Esophagus muscularis mucosa (tissue), 4 donors: ENCODE measurements around the gene C4orf46. TPM values are rescaled to one million over a fixed set of nuclear protein-coding genes. Genes with fewer than 3 reads are reported as not detected.
"Not testable (repeated sequence)": the region's sequence is repeated elsewhere in the genome, so short reads cannot be mapped to it uniquely, and the experiment has no call there.

Experiments used
- DNase-seq: peaks from one replicate; pipeline ENCODE4 v3.0.0-alpha.2; 2017; ENCODE audit errors: extremely low spot score
- H3K27ac ChIP-seq, 4 donors: fragments of 200-600 bp; sonication (generic); replicated peaks in 1 of 4; 1 replicate in 3 of 4; 2 replicates in 1 of 4; pipeline ENCODE4 v1.5.1; 2016 to 2019; ENCODE audit warnings: mild to moderate bottlenecking in 1 of 4
- H3K27me3 ChIP-seq, 4 donors: fragments of 200-600 bp; sonication (generic); one replicate each; pipeline versions ENCODE4 v1.5.1 to v1.6.0; 2016 to 2019
- H3K36me3 ChIP-seq, 4 donors: fragments of 200-600 bp; sonication (generic); one replicate each; pipeline ENCODE4 v1.5.1; 2016 to 2019
- H3K4me1 ChIP-seq, 4 donors: fragments of 200-600 bp; sonication (generic); one replicate each; pipeline ENCODE4 v1.5.1; 2016 to 2019
- H3K4me3 ChIP-seq, 4 donors: fragments of 200-600 bp; sonication (generic); 1 replicate in 2 of 4; 2 replicates in 2 of 4; pipeline ENCODE4 v1.5.1; 2016 to 2019; ENCODE audit warnings: mild to moderate bottlenecking in 4 of 4, moderate library complexity in 1 of 4
- H3K9me3 ChIP-seq, 4 donors: fragments of 200-600 bp; sonication (generic); 1 replicate in 3 of 4; 2 replicates in 1 of 4; pipeline ENCODE4 v1.5.1; 2016 to 2019
- EP300 ChIP-seq: sonication (generic); formaldehyde crosslinking; IDR thresholded peaks from one replicate; pipeline ENCODE4 v1.6.1; 2017; ENCODE audit warnings: antibody characterized with exemption
- POLR2A ChIP-seq: fragments of 450-650 bp; IDR thresholded peaks from one replicate; pipeline ENCODE4 v1.6.1; 2017; ENCODE audit warnings: antibody characterized with exemption, moderate library complexity, mild to moderate bottlenecking, low read depth
- POLR2AphosphoS5 ChIP-seq, 2 donors: sonication (generic); formaldehyde crosslinking; IDR thresholded peaks; one replicate each; pipeline ENCODE4 v1.6.1; 2017; ENCODE audit warnings: antibody characterized with exemption in 2 of 2
- WGBS: methylation state at CpG from one replicate; pipeline ENCODE4 v1.1.5; 2018; 5-methylcytosine and 5-hydroxymethylcytosine counted together
- intact Hi-C: fragments of 100-400 bp; cut with DNase I; formaldehyde crosslinking; loops from one replicate; pipeline ENCODE4 v1.15.1; 2023
- total RNA-seq, 4 donors: library from RNA; depleted of rRNA; stranded (reverse); fragments of >200 nt; gene quantifications; one replicate each; pipeline versions ENCODE4 v1.1.0 to v1.2.1, GENCODE V29; 2016
- TF ChIP-seq, protein P1 (sequence below), 3 experiments: fragments of 200-600 bp in 2 of 3; fragments of 450-650 bp in 1 of 3; sonication (generic) in 2 of 3; IDR thresholded peaks; one replicate each; pipeline ENCODE4 v1.5.1; 2017 to 2019; ENCODE audit warnings: antibody characterized with exemption in 3 of 3, mild to moderate bottlenecking in 2 of 3, moderate library complexity in 1 of 3

Gene C4orf46
- total RNA-seq, result 1 to 10 TPM; 2.4 to 4.6 (median 3.2) TPM

DNA sequence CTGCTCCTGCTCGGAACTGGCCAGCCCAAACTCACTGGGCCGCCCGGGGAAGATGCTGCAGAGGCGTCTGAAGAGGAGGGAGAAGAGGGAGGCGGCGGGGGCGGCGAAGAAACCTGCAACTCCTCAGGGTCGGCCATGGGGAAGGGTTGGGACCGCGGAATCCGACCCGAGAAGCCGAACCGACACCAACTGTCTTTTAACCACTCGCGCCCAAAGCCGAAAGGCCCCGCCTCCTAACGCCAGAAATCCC, at the start of gene C4orf46:
Gene C4orf46 (minus strand): TSS at position 223 of the 250 bp plus-strand sequence. CDS start 86 bp downstream, at position 137.
- Histone ChIP-seq H3K27ac (peak within 1 kb of the TSS; percentile 93 to 97 (median 95)), H3K9me3 (no peaks in the 10 kb centered on the region), H3K4me3 (peak within 1 kb of the TSS; percentile 79 to 88 (median 80)), H3K36me3 (no peaks in the 10 kb centered on the region), H3K27me3 (no peaks in the 10 kb centered on the region), H3K4me1 (peaks cover 11 to 33% (median 30%) of the 10 kb centered on the region in 4 donors)
- no peak for TF ChIP-seq POLR2AphosphoS5 (IDR thresholded peaks at IDR 0.05)
- TF ChIP-seq POLR2A, result no peak
- TF ChIP-seq EP300, result no peak
- TF ChIP-seq, protein P1, sequence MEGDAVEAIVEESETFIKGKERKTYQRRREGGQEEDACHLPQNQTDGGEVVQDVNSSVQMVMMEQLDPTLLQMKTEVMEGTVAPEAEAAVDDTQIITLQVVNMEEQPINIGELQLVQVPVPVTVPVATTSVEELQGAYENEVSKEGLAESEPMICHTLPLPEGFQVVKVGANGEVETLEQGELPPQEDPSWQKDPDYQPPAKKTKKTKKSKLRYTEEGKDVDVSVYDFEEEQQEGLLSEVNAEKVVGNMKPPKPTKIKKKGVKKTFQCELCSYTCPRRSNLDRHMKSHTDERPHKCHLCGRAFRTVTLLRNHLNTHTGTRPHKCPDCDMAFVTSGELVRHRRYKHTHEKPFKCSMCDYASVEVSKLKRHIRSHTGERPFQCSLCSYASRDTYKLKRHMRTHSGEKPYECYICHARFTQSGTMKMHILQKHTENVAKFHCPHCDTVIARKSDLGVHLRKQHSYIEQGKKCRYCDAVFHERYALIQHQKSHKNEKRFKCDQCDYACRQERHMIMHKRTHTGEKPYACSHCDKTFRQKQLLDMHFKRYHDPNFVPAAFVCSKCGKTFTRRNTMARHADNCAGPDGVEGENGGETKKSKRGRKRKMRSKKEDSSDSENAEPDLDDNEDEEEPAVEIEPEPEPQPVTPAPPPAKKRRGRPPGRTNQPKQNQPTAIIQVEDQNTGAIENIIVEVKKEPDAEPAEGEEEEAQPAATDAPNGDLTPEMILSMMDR (IDR thresholded peaks at IDR 0.05), result no peak
- DNase-seq, result peak; percentile 92
- 2% methylated on average over 13 of the region's 20 CpGs for WGBS
- intact Hi-C loops, result loop anchor here (5.0 kb wide), 1 partner anchor 96 kb away; the partner anchor contains the start of gene FNIP2

DNA sequence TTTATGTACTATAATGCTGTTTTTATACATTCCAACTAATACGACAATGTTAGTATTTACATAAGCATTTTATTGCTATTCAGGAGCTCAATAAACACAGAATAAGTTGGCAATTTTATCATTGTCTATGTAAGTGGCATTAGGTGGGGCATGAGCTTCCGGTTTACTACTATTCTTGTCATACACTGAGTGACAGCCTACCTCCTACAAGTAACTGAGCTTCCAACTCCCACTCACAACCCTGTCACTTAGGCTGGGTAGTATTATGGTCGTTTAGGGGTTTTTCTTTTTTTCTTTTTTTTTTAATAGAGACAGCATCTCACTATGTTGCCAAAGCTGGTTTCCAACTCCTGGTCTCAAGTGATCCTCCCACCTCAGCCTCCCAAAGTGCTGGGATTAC, 44.1 kb upstream of the C4orf46 start:
- peaks cover 31 to 100% (median 80%) of the 10 kb centered on the region in 4 donors for H3K36me3 ChIP-seq
- intact Hi-C loops, result no loop called here
- WGBS, result 79% methylated on average over 3 of the region's 3 CpGs

DNA sequence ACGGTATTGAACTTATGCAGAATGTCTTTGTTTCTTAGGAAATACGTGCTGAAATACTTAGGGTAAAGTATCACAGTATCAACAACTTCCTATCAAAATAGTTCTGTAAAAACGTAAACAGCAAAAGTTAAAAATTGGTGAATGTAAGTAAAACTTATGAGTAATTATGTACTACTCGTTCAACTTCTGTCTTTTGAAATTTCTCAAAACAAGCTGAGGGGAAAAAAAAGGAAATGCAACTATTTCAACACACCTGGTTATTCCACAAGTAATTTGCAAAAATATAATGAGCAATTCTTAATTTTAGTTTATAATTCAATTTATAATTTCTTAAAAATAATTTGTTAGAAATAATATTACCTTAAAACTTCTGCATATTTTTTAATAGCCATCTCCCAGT, 43.2 kb upstream of the C4orf46 start:
- peaks cover 37 to 100% (median 84%) of the 10 kb centered on the region in 4 donors for H3K36me3 ChIP-seq
- intact Hi-C loops, result no loop called here
- 79% methylated on average over 4 of the region's 4 CpGs for WGBS
- H3K27ac ChIP-seq, result no peak overlapping the region
- H3K9me3 ChIP-seq, result no peaks in the 10 kb centered on the region
- DNase-seq, result no peak
- H3K27me3 ChIP-seq, result no peaks in the 10 kb centered on the region
- H3K4me1 ChIP-seq, result peaks cover 0 to 4% (median 0%) of the 10 kb centered on the region in 4 donors
- no peak for TF ChIP-seq POLR2A
- TF ChIP-seq POLR2AphosphoS5 (IDR thresholded peaks at IDR 0.05), result no peak
- TF ChIP-seq EP300, result no peak
- TF ChIP-seq, protein P1 (IDR thresholded peaks at IDR 0.05), result no peak
- no peak overlapping the region for H3K4me3 ChIP-seq

More for the DNA sequence above, 44.1 kb upstream of the C4orf46 start:
- Histone ChIP-seq H3K27ac (no peak overlapping the region), H3K9me3 (no peaks in the 10 kb centered on the region), H3K27me3 (no peaks in the 10 kb centered on the region), H3K4me3 (no peak overlapping the region), H3K4me1 (peaks cover 0 to 4% (median 0%) of the 10 kb centered on the region in 4 donors)
- no peak for DNase-seq
- TF ChIP-seq POLR2AphosphoS5 (IDR thresholded peaks at IDR 0.05) (no peak), POLR2A (no peak), EP300 (no peak)
- TF ChIP-seq, protein P1 (IDR thresholded peaks at IDR 0.05), result no peak

DNA sequence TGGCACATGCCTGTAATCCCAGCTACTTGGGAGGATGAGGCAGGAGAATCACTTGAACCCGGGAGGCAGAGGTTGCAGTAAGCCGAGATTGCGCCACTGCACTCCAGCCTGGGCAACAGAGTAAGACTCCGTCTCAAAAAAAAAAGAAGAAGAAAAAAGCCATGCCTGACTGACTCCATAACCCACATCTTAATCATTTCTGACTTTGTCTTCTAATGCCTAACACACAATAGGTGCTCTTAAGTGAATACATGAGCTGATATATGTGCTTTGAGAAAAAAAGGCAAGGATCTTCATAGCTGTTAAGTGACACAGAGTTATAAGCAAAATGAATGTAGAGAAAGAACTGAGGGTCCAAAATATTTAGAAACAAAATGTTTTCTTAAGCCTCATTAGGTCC, 40.9 kb upstream of the C4orf46 start:
- H3K9me3 ChIP-seq, H3K27me3 ChIP-seq, H3K4me1 ChIP-seq, intact Hi-C loops, DNase-seq, H3K4me3 ChIP-seq, H3K27ac ChIP-seq: not testable (repeated sequence)
- 89% methylated on average over 4 of the region's 4 CpGs for WGBS
- H3K36me3 ChIP-seq, result peaks cover 54 to 100% (median 82%) of the 10 kb centered on the region in 4 donors

DNA sequence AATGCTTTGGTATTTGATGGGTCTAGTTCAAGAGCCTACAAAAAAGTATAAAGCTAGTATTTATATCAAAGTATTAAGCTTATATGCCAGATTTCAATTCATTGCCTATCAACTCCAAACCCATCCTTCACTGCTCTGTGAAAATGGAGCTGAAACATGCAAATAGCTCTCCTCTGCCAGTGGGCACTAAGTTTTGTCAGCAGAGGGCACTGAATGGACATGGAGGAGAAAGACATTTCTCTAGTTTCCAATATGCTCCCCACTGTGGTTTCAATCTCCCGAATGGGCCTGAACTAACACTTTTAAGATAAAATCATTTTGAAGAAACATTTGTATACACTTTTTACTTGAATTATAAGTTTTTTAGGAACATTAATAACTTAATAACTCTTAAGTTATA, 39.1 kb upstream of the C4orf46 start:
- TF ChIP-seq POLR2A, result no peak
- TF ChIP-seq, protein P1 (IDR thresholded peaks at IDR 0.05), result peak in 2 of 3 experiments; percentile 11 to 20
- no peak for TF ChIP-seq POLR2AphosphoS5 (IDR thresholded peaks at IDR 0.05)
- no peak for TF ChIP-seq EP300
- H3K36me3 ChIP-seq, result peaks cover 54 to 100% (median 83%) of the 10 kb centered on the region in 4 donors
- no peaks in the 10 kb centered on the region for H3K27me3 ChIP-seq
- H3K9me3 ChIP-seq, result no peaks in the 10 kb centered on the region
- H3K4me1 ChIP-seq, result no peaks in the 10 kb centered on the region
- H3K27ac ChIP-seq, result no peak overlapping the region
- intact Hi-C loops, result no loop called here
- no peak for DNase-seq
- 62% methylated on average over 1 of the region's 1 CpG for WGBS
- H3K4me3 ChIP-seq, result no peak overlapping the region
